GM19455 (cell line): ENCODE data around the gene GNGT2.

Source experiments
- ATAC-seq: cut with Tn5 transposase; IDR thresholded peaks from one replicate; pipeline ENCODE4 v1.9.1; 2021; ENCODE audit not compliant: unreplicated experiment

Gene GNGT2

GRCh38 chr17:49210158-49211029 is at the start of gene GNGT2, which contains the start of gene ABI3:
Gene GNGT2, minus strand, starts transcription at chr17:49210574. Its CDS starts 3,152 bp downstream, at chr17:49207422.
Gene ABI3, plus strand, starts transcription at chr17:49210707. Its CDS starts 18 bp downstream, at chr17:49210725.
- ATAC-seq: peak; percentile 68

- no peak for ATAC-seq
Observed at GRCh38 chr17:49259663-49260010, 49.3 kb upstream of the GNGT2 start.

GRCh38 chr17:49258394-49258793 is 48.0 kb upstream of the GNGT2 start:
- ATAC-seq: no peak

DNA sequence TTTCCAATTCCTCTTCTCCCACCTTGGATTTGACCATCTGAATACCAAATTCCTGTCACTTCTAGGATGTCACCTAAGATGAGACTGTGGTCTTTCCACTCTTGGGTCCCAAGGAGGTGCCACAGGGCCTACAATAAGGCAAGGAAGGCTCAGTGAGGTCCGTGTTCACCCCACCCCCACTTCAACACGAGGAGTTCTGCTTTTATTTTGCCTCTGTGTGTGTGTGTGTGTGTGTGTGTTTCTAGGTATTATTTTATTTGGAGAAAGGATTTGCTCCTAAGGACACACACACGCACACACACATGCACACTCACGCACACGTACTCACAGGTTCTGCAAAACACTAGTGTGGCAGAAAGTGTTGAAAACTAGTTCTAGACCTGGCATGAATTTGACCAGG is 44.8 kb upstream of the GNGT2 start:
- no peak for ATAC-seq

DNA sequence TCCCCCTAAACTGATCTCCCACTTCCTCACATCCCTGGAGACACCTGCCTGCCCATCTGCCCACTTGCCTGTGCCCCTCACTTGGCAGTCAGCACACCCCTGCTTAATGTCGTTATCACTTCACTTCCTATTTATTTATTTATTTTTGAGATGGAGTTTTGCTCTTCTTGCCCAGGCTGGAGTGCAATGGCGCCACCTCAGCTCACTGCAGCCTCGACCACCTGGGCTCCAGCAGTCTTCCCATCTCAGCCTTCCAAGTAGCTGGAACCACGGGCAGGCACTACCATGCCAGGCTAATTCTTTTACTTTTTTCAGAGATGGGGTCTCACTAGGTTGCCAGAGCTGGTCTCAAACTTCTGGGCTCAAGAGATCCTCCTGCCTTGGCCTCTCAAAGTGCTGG is 43.7 kb upstream of the GNGT2 start:
- no peak for ATAC-seq

- ATAC-seq: no peak
Observed at GRCh38 chr17:49252148-49252695, 41.8 kb upstream of the GNGT2 start.

DNA sequence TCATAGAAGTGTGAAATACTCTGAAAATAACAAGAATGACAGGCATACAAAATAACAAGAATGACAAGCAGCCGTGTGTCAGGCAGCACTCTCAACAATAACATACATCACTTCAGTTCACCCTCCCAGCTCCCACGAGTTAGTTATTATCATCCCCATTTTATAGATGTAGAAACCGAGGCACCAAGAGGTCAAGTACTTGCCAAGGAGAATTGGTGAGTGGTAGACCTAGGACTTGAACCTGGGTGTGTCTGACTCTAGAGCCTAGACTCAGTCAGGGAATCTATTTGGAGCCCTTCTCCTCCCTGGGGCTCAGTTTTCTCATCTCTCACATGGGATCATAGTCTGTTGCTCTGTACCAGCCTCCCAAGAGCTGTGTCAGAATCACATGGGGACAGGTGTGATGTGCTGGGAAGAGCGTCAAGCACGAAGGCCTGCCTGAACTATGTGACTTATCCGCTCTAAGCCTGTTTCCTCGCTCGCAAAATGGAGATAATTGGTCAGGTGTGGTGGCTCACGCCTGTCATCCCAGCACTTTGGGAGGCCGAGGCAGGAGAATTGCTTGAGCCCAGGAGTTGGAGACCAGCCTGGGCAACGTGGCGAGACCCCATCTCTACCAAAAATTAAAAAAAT is 39.6 kb upstream of the GNGT2 start:
- ATAC-seq: no peak

GRCh38 chr17:49249292-49249794 is 39.0 kb upstream of the GNGT2 start:
- no peak for ATAC-seq

DNA sequence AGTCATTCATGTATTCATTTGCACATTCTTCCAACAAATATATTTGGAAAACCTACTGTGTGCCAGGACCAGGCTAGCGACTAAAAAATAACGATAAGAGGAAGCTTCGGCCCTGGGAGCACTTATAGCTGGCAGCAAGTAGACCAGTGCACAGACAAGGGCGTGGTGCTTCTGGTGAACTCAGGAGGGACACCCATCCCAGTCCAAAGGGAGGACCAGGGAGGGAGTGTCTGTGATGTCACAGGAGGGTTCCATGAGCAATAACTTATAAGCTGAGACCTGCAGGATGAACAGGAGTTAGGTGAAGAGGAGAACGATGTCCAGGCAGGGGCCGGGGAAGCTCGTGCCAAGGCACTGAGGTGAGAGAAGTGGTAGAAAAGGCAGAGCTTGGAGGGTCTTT is 37.6 kb upstream of the GNGT2 start:
- ATAC-seq: no peak

- ATAC-seq: no peak
Observed at GRCh38 chr17:49244839-49245238, 34.5 kb upstream of the GNGT2 start.

GRCh38 chr17:49242813-49243212 is 32.4 kb upstream of the GNGT2 start:
- no peak for ATAC-seq

DNA sequence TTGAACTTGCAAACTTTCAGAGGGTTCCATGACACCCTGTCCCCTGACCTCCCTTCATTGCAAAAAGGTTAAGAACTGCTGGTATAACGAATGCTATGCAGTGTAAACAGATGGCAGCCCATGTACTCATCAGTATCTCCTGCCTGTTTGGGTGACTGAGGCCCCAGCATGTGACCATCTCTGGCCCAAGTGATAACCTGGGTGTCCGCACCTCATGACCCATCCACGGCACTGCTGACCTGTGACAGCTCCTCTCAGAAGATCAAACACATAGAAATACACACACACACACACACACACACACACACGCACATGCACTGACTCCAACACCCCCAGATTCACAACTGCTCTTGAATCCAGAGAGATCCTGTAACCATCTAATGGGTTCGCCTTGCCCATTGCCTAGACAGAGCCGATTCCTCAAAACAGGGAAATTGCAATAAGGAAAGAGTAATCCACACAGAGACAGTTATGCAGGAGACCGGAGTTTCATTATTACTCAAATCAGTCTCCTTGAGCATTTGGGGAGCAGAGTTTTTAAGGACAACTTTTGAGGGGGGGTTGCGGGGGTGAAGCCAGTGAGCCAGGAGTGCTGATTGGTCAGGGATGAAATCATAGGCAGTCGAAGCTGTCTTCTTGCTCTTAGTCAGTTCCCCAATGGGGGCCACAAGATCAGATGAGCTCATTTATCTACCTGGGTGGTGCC is 31.5 kb upstream of the GNGT2 start:
- no peak for ATAC-seq

DNA sequence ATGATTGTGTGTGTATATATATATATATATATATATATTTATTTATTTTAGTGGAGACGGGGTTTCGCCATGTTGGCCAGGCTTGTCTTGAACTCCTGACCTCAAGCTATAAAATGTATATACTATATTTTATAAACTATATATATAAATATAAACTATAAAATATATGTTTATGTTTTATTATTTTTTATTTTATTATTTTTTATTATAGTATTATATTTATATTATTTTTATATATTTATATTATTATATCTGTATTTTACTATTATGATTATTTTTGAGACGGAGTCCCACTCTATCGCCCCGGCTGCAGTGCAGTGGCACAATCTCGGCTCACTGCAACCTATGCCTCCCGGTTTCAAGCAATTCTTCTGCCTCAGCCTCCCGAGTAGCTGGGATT is 30.7 kb upstream of the GNGT2 start:
- ATAC-seq: no peak

GRCh38 chr17:49240619-49241018 is 30.2 kb upstream of the GNGT2 start:
- ATAC-seq: no peak

- ATAC-seq: no peak
Observed at GRCh38 chr17:49239963-49240362, 29.6 kb upstream of the GNGT2 start.

GRCh38 chr17:49235896-49236295 is 25.5 kb upstream of the GNGT2 start:
- no peak for ATAC-seq

DNA sequence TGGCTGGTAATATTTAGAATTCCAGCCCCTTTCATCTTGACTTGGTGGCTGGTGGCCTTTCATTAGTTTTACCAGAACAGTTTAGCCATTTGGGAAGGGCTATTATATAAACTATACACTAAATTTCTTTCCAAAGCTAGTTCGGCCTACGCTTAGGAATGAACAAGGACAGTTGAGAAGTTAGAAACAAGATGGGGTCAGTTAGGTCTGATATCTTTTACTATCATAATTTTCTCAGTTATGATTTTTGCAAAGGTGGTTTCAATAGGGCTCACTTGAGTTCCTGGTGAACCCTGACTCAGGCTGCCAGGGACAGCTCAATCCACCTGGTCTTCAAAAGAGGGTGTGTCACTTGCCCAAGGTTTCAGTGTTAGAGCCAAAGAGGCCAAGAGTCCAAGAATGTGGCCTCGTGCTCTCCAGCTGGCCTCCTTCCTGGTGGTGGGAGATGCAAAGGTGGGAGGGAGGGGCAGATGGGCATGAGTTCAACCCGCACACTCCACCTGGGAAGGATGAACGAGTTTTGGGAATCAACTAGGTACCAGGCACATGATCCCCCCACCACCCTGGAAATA is 24.2 kb upstream of the GNGT2 start:
- ATAC-seq: no peak

DNA sequence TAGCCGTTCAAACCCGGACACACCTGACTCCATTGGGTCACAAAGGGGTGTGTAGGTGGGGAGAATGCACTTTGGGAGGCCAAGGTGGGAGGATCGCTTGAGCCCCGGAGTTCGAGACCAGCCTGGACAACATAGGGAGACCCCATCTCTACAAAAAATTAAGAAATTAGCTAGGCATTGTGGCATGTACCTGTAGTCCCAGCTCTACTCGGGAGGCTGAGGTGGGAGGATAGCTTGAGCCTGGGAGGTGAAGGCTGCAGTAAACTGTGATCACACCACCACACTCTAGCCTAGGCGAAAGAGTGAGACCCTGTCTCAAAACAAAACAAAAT is 21.2 kb upstream of the GNGT2 start:
- ATAC-seq: no peak

DNA sequence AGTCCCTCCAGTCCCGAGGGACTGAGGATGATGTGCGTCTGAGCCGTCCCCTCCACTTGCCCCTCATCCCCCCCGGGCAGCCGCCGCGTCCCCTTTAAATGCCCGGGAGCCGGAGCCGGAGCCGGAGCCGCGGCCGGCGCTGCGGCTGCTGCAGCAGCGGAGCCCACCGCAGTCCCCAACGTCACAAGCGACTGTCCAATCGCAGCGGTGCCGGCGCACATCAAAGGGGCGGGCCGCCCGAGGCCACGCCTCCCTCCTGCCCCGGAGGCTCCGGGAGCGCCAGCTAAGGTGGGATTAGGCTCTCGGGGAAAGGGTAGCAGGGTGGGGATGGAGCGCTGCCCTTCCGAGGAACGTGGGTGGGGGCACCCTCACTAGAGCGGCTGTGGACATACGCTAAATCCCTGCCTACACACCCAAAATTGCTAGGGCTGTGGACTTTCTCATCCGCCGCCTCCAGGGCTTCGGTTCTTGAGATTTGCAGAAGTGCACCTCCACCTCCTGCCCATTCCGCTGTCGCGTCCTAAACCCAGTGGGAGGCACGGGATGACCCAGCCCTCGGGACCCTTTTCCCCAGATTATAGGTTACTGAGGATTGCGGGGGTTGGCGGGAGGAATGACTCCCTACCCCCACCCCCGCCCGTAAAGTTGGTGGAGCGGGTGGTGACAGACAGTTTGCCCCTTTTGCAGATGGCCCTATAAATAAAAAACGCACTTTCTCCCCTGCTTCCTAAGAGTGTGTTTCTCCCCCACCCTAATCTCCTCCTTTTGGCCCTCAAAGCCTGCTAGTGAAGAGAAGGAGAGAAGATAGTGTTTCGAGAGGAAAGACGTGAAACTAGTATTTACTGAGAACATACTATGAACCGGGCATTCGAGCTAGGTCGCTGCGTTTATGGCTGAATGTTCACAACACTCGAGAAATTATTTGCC is 20.5 kb upstream of the GNGT2 start, which contains the start of gene PHOSPHO1:
Gene PHOSPHO1, minus strand, starts transcription at position 152 of the 927 bp plus-strand sequence. CDS start 4,096 bp downstream, outside the sequence.
- ATAC-seq: peak; percentile 83
